ENCODE results near the gene CSNK2A2. TPM values are rescaled to one million over a fixed set of nuclear protein-coding genes. Genes with fewer than 3 reads are reported as not detected.
A peak's percentile ranks its signal among the peaks of the same experiment; 100 is the strongest.

Gene CSNK2A2
- total RNA-seq, 1 experiment from 2014 or later, result 34.4 TPM

DNA sequence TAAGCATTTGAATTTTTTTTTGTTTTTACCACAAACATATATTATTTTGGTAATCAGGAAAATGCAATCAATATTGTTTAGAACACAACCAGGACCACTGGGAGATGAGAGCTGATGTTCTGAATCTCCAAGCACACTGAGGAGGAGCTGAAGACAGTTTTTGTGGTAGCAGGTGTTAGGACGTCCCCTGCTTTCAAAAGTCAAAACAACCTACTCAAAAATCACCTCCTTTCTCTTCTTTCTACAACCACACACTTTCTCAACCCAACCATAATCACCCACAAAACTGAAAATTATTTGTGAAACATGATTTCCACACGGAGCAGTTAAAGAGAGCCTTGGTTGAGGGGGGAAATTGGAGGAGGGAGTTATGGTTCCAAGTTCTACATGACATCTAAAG, 42.1 kb downstream of the CSNK2A2 start:
- in situ Hi-C loops (cut with HindIII; ENCODE audit: low sequenced_read_pairs), result no loop called here
- no peak for DNase-seq (ENCODE audit: low spot score)

DNA sequence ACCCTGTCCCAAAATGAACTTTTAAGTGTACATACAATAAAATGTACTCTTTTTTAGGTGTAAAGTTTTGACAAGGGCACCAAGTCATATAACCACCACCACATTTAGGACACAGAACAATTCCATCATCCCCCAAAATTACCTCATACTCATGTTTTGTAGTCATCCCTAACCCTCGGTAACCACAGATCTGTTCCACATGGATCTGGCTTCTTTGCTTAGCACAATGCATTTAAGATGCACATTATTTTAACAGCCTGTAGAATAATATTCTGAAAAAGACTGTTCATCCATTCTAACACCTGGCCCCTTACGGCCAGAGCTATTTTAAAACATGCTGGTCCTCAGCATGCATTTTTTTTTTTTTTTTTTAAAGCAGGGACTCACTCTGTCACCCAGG, 43.6 kb downstream of the CSNK2A2 start:
- in situ Hi-C loops (cut with HindIII; ENCODE audit: low sequenced_read_pairs), result no loop called here
- DNase-seq (ENCODE audit: low spot score), result no peak

DNA sequence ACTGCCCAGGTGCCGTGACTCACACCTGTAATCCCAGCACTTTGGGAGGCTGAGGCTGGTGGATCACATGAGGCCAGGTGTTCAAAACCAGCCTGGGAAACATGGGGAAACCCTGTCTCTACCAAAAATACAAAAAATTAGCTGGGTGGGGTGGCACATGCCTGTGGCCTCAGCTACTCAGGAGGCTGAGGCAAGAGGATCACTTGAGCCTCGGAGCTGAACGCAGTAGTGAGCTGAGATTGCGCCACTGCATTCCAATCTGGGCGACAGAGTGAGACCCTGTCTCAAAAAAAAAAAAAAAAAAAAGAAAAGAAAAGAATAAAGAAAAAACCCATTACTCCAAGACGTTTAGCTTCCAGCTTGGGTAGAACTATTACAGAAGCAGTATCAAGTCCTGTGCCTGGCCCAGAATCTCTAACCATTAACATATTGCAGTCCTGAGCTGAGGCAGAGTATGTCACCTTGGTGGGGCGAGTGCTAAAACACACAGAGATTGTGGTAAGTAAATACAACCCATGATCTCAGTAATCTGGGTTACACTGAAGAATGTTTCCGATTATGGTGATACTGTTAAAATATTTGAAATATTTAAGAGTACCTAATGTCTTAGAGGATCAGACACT, 45.5 kb downstream of the CSNK2A2 start:
- no peak for DNase-seq (ENCODE audit: low spot score)
- in situ Hi-C loops (cut with HindIII; ENCODE audit: low sequenced_read_pairs), result no loop called here

DNA sequence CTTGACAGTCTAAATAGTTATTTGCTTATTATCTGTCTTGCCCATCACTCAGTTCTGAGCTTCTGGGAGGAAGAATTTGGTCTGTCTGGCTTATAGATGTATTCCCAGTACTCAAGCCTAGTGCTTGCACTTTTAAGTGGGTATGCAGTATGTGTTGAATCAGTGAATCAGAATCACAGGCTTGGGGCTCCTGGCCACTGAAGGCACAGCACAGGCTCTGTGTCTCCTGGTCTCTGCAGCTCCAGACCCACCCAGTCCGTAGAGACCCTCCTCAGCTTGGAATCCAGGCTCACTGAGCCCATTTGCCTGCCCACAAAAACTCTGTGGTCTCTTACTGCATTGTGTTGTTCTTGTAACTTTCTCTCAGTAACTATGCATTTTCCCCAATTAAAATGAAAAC, 49.4 kb downstream of the CSNK2A2 start:
- in situ Hi-C loops (cut with HindIII; ENCODE audit: low sequenced_read_pairs), result no loop called here
- DNase-seq (ENCODE audit: low spot score), result no peak

DNA sequence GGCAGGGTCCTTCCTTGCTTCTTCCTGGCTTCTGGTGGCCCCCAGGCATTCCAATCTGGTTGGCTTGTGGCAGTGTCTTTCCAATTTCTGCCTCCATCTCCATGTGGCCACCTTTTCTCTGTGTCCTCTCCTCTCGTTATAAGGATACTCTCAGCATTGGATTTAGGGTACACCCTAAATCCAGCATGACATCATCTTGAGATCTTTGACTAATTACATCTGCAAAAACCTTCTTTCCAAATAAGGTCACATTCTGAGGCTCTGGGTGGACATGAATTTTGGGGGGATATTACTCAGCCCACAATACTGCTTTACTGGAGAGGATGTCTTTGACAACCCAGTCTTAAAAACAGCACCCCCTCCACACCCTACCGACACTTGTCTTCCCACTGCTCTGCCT, 49.8 kb downstream of the CSNK2A2 start:
- DNase-seq (ENCODE audit: low spot score), result no peak
- in situ Hi-C loops (cut with HindIII; ENCODE audit: low sequenced_read_pairs), result no loop called here

DNA sequence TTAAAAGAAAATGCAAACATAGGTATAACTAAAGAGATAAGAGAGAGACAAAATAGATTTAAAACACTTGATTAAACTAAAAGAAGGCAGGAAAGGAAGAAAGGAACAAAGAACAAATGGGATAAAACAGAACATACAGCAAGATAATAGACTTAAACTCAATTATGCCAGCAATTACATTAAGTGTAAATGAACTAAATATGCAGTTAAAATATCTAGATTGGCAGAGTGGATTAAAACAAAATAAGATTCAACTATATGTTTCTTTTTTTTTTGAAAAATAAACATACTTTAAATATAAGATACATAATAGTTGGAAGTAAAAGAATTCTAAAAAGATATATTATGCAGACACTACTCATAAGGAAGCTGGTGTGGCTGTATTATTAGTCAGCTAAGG, 59.1 kb downstream of the CSNK2A2 start:
- in situ Hi-C loops (cut with HindIII; ENCODE audit: low sequenced_read_pairs), result no loop called here
- DNase-seq (ENCODE audit: low spot score), result no peak

DNA sequence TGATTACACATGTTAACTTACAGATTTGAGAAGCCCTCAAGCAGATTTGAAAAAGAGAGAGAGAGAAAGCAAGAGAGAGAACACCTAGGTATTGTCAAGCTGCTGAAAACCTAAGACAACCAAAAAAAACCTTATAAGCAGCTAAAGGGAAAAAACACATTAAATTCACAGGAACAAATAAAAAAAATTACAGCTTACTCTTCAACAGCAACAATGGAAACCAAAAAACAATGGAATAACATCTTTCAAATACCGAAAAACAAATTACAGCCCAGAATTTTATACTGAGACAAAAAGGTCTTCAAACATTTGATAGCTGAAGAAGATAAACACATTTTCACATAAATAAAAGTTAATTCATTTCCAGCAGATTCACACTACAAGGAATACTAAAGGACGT, 60.3 kb downstream of the CSNK2A2 start:
- in situ Hi-C loops (cut with HindIII; ENCODE audit: low sequenced_read_pairs), result no loop called here
- DNase-seq (ENCODE audit: low spot score), result no peak

DNA sequence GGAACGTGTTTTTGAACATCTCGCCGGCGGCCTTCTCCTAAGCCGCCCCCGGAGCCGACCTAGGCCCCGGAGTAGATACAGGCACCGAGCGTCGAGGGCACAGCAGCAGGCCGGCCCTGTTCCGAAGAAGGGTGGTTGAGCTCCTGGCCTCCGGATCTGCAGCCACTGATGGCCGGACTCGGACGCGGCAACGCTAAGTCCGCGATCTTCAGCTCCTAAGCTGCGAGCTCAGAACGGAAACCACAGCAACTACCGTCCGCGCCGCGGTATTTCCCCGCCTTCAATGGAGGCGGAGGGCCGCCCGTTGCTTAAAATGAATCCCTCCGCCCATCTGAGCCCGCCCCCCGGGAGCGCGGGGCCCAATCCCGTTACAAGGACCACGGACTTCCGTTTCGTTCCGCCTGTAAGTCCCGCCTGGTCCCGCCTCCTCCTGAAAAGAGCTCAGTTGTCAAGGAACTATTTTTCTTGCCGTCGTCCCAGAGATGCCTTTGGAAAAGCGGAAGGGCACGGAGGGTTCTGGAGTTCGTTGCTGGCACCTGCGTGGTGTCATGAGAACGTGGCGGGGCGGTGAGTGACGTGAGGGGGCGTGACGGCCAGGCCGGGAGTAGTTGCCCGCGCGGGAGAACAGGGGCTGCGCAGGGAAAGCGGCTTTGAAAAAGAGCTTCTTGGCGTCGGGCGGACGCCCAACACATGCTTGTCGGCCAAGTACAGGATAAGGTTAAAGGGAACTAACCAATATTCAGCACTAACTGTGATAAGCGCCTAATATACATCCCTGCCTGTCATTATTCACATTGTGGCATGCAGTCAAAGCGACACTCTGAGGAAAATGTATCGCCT, 68.6 kb downstream of the CSNK2A2 start, which contains the start of gene CFAP20:
Gene CFAP20 (minus strand): TSS at position 285 of the 840 bp plus-strand sequence. CDS start 266 bp downstream, at position 19.
- DNase-seq (ENCODE audit: low spot score), result peak; percentile 99
- in situ Hi-C loops (cut with HindIII; ENCODE audit: low sequenced_read_pairs), result loop anchor here (10.0 kb wide), 1 partner anchor 105 kb away; the partner anchor contains the start of gene MMP15

DNA sequence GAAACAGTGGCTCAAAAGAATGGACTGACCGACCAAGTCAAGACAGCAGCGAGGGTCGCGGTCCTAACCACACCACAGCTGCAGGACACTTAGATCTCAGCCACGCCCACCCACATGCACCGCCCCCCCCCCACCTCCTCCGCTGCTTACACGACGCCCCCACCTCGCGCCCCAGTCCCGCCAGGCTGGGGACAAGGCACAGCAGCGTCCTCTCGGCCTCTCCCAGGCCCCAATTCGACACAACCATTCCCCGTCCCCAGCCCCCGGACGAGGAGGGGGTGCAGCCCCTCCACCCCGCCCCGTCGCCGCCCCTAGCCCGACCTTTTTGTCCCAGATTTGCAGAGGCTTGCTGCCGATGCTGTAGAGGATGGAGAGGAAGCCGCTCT, 69.2 kb downstream of the CSNK2A2 start:
- in situ Hi-C loops (cut with HindIII; ENCODE audit: low sequenced_read_pairs), result loop anchor here (10.0 kb wide), 1 partner anchor 104 kb away; the partner anchor contains the start of gene MMP15
- no peak for DNase-seq (ENCODE audit: low spot score)

DNA sequence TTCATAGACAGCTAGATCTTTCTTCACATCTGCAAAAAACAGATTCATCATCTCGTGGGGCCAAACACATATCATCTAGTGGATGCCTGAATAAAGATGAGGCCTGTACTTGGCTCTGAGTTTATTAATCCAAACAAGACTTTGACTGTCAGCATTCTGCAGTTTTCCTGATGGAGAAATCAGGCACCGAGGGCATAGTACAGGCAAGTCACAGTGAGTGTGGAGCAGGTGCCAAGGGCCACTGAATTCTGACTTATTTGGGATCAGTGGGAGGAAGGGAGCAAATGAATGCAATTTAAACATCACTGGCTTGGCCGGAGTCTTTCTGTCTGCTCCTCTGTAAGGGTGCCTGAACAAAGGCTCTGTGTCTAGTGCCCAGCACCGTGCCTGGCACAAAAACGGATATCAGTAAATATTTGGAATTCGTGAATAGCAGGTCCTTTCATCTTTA, 69.7 kb downstream of the CSNK2A2 start:
- DNase-seq (ENCODE audit: low spot score), result peak; percentile 31
- in situ Hi-C loops (cut with HindIII; ENCODE audit: low sequenced_read_pairs), result loop anchor here (10.0 kb wide), 1 partner anchor 103 kb away; the partner anchor contains the start of gene MMP15

DNA sequence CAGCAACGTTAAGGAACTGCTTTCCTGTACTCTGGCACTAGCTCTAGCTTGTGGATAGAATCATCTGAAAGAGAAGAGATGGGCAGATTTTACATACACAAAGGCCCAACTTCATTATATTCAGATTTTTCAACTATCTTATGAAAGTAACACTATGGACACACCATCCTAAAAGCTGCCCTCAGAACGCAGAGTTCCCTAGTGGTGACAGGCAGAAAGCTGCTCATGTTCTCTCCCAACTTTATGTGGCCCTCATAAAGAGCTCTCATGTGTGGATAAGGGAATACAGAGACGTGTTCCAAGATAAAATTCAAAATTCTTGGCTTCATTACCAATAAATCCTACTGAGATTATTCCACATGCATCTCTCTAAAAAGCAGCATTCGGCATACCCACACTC, 70.3 kb downstream of the CSNK2A2 start:
- in situ Hi-C loops (cut with HindIII; ENCODE audit: low sequenced_read_pairs), result loop anchor here (10.0 kb wide), 1 partner anchor 103 kb away; the partner anchor contains the start of gene MMP15
- peak; percentile 14 for DNase-seq (ENCODE audit: low spot score)

DNA sequence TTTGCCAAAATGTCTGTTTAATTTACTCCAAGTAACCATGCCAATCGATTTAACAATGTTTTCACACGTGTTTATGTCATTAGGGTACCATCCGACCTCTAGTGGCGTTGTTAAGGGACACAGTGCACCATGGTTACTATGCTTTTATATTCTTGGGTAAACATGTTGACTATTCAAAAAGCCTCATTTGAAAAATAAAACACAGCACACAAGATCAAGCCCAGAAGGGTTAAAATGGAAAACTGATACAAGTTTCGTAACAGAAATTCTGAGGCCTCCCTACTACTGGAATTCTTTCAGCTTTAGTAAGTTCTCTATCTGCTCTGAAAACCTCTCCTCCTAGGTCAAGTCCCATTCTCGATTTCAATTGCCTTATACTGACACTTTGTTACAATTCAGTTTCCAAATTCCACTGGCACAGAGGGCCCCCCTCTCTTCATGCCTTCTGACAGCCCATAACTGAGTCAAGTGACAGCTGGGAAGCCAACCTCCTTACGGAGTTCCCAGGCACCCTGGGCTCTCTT, 70.8 kb downstream of the CSNK2A2 start:
- peak; percentile 43 for DNase-seq (ENCODE audit: low spot score)
- in situ Hi-C loops (cut with HindIII; ENCODE audit: low sequenced_read_pairs), result loop anchor here (10.0 kb wide), 1 partner anchor 102 kb away; the partner anchor contains the start of gene MMP15

DNA sequence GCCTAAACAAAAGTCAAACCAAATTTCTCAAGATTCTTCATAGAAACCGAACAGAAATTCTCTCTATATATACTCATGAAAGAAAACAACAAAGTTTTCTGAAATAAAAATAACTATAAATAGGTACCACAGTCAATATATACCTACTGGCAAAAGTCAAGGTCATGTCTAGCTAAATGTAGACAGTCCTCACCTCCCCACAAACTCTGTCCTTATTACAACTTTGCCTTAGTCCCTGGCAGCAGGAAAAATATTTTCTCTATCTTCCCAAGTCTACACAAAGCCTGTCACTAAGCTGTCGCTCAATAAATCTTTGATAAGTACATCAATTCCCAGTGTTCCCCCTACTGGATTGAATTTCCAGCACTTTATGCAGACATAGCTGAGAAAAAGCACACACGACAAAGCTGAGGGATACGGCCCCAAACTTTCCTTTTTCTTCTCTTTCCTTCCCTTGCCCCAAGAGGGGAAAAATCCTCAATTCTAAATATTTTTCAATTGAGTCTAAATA, 71.4 kb downstream of the CSNK2A2 start:
- no peak for DNase-seq (ENCODE audit: low spot score)
- in situ Hi-C loops (cut with HindIII; ENCODE audit: low sequenced_read_pairs), result loop anchor here (10.0 kb wide), 1 partner anchor 102 kb away; the partner anchor contains the start of gene MMP15

DNA sequence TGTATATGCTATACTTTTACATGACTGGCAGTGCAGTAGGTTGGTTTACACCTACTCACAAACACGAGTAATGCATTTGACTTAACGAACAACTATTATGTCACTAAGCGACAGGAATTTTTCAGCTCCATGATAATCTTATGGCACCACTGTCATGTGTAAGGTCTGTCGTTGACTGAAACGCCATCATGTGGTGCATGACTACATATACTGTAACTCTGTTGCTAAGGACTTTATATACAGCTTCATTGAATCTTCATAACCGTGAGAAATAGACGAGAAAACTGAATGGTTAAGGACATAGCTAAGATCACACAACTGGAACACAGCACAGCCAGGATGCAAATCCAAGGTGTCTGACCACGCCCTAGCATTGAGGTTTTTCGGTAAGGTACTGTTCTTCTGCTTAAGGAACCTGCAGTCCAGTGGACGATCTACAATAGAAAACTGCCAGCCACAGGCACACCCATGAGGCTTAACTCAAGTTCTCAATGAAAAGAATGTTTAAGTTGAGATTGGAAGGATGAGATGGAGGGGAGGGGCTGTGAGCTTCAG, 72.0 kb downstream of the CSNK2A2 start:
- in situ Hi-C loops (cut with HindIII; ENCODE audit: low sequenced_read_pairs), result loop anchor here (10.0 kb wide), 1 partner anchor 101 kb away; the partner anchor contains the start of gene MMP15
- DNase-seq (ENCODE audit: low spot score), result peak; percentile 11

DNA sequence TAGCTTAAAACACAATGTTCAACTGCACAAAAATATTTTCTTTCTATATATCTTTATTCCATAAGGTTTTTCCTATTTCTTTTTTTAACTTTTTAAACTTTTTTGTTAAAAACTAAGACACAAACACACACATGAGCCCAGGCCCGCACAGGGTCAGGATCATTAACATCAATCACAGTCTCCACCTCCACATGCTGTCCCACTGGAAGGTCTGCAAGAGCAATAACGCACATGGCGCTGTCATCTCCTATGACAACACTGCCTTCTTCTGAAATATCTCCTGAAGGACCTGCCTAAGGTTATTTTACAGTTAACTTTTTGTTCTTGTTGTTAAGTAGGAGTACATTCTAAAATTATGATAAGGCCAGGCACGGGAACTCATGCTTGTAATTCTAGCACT, 72.9 kb downstream of the CSNK2A2 start:
- in situ Hi-C loops (cut with HindIII; ENCODE audit: low sequenced_read_pairs), result loop anchor here (10.0 kb wide), 1 partner anchor 100 kb away; the partner anchor contains the start of gene MMP15
- DNase-seq (ENCODE audit: low spot score), result no peak

DNA sequence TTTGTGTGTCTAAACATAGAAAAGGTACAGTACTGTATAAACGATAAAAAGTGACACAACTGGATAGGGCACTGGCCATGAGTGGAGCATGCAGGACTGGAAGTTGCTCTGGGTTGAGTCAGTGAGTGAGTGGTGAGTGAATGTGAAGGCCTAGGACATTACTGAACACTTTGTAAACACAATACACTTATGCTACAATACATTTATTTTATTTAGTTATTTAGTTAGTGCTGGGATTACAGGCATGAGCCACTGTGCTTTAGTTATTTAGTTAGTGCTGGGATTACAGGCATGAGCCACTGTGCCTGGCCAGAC, 73.3 kb downstream of the CSNK2A2 start:
- no peak for DNase-seq (ENCODE audit: low spot score)
- in situ Hi-C loops (cut with HindIII; ENCODE audit: low sequenced_read_pairs), result loop anchor here (10.0 kb wide), 1 partner anchor 100 kb away; the partner anchor contains the start of gene MMP15

DNA sequence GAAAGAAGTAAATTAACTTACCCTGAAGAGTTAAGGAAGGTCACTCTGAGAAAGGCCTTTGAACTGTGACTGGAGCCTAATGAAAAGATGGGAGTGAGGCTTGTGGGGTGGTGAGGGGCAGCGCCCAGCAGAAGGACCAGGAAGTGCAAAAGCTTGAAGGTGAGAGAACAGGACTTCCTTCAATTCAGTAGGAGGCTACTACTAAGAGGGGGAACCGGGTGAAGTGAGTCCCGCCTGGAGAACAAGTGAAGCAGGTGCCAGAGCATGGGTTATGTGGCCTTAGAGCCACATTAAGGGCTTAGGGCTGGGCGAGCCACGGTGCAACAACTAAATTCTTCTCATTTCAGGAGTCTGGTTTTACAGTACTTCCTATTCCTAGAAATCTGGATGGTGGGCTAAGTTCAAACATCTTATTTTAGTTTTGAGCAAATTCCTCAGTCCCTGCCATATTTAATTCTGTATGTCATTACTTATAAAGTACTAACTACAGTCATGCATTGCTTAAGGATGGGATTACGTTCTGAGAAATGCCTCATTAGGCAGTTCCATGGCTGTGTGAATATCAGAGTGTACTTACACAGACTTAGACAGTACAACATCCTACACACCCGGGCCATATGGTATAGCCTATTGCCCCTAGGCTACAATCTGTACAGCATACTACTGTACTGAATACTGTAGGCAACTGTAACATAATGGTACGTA, 73.9 kb downstream of the CSNK2A2 start:
- DNase-seq (ENCODE audit: low spot score), result no peak

DNA sequence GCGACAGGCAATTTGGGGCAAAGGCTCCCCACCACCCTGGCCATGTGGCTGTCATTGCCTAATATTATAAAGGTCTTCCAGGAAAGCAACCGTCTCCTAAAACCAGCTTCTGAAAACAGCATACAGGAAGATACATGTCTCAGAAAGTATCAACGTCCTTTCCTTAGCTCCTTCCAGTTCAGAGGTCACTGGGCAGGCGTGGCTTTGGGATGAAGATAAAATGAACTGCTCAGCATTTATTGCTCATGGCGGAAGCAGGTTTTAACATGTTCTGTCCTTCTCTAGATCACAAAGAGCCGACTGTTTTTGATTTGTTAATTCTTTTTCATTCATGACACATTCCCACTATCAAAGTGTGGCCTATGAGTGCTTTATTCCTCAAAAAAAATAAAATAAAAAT, 76.8 kb downstream of the CSNK2A2 start:
- in situ Hi-C loops (cut with HindIII; ENCODE audit: low sequenced_read_pairs), result loop anchor here (10.0 kb wide), 1 partner anchor 96 kb away; the partner anchor contains the start of gene MMP15
- no peak for DNase-seq (ENCODE audit: low spot score)

More for the DNA sequence above, 73.9 kb downstream of the CSNK2A2 start:
- in situ Hi-C loops (cut with HindIII; ENCODE audit: low sequenced_read_pairs), result loop anchor here (10.0 kb wide), 1 partner anchor 99 kb away; the partner anchor contains the start of gene MMP15
